Peyer's patch (tissue), 4 donors: ENCODE measurements around the gene CD6.

Source experiments
- POLR2A ChIP-seq, 2 donors: fragments of 450-650 bp; IDR thresholded peaks; one replicate each; pipeline ENCODE4 v1.5.1; 2017; ENCODE audit warnings: antibody characterized with exemption in 2 of 2, mild to moderate bottlenecking in 2 of 2, moderate library complexity in 2 of 2
- TF ChIP-seq, protein P1 (sequence below), 6 experiments: fragments of 450-650 bp in 4 of 6; fragments of 200-600 bp in 2 of 6; sonication (generic) in 1 of 6; IDR thresholded peaks; one replicate each; pipeline ENCODE4 v1.5.1; 2017 to 2019; ENCODE audit warnings: antibody characterized with exemption in 6 of 6, mild to moderate bottlenecking in 3 of 6, moderate library complexity in 1 of 6

DNA sequence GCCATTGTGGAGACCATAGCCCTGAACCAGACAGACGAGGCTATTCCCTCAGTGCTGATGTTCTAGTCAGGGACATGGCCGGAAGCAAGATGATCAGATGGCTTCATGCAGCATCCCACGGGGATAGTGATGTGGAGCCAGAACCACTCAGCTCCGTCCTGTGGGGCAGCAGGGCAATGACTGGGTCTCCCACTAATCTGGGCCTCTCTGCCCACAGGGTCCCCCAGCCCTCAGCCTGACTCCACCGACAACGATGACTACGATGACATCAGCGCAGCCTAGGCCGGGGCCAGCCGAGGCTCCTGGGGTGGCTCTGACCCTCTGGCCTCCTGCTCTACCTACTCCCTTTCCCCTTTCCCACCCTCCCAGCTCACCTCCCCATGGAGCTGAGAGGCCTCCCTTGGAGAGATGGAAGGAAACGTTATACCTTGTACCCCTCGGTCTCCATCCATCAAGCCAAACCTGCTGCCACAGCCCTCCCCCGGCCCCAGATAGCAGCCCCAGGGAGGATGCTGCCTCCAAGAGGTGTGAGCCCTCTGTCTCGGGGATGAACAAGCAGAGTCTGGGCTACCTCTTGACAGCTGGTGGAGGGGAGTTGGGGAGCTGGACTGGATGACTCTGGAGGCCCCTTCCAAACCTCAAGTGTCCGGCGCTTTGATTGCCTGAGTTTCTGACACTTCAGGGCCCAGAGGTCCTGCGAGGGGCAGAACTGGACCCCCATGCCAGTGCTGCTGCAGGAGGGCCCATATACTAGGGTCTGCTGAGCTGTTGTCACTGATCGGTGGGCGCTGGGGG, 47.8 kb downstream of the CD6 start:
- TF ChIP-seq, protein P1, sequence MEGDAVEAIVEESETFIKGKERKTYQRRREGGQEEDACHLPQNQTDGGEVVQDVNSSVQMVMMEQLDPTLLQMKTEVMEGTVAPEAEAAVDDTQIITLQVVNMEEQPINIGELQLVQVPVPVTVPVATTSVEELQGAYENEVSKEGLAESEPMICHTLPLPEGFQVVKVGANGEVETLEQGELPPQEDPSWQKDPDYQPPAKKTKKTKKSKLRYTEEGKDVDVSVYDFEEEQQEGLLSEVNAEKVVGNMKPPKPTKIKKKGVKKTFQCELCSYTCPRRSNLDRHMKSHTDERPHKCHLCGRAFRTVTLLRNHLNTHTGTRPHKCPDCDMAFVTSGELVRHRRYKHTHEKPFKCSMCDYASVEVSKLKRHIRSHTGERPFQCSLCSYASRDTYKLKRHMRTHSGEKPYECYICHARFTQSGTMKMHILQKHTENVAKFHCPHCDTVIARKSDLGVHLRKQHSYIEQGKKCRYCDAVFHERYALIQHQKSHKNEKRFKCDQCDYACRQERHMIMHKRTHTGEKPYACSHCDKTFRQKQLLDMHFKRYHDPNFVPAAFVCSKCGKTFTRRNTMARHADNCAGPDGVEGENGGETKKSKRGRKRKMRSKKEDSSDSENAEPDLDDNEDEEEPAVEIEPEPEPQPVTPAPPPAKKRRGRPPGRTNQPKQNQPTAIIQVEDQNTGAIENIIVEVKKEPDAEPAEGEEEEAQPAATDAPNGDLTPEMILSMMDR (IDR thresholded peaks at IDR 0.05) = no peak
- no peak for TF ChIP-seq POLR2A (IDR thresholded peaks at IDR 0.05)
